ENCODE data around the gene C5AR1.

DNA sequence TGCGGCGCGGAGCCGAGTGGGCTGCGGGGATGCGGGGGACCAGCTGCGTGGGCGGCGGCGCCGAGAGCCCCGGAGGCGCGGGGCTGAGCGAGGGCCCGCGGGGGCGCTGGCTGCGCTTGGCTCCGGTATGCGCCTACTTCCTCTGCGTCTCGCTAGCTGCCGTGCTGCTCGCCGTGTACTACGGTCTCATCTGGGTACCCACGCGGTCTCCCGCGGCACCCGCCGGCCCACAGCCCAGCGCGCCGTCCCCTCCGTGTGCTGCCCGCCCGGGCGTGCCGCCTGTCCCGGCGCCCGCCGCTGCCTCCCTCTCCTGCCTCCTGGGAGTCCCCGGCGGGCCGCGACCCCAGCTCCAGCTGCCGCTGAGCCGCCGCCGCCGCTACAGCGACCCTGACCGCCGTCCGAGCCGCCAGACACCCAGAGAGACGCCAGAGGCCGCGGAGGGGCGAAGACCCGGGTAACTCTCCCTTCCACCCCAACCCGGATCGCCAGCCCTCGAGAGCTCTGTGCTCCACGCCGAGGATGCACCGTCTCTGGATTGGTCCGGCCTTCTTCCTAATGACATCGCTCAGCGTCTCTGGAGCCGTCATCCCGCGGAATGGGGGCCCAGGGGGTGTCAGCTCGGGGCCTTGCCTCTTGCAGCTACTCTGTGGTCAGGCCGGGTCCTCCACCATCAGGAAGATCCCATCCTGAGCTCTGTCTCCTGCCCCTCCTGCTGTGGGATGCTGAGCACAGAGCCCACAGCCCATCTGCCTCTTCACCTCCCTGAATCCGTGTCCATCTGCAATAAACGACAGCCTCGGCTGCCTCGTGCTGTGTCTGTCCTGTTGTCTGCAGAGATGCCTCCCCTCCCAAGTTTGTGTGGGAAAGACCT is 34.5 kb upstream of the C5AR1 start:
- TF ChIP-seq, protein P1, sequence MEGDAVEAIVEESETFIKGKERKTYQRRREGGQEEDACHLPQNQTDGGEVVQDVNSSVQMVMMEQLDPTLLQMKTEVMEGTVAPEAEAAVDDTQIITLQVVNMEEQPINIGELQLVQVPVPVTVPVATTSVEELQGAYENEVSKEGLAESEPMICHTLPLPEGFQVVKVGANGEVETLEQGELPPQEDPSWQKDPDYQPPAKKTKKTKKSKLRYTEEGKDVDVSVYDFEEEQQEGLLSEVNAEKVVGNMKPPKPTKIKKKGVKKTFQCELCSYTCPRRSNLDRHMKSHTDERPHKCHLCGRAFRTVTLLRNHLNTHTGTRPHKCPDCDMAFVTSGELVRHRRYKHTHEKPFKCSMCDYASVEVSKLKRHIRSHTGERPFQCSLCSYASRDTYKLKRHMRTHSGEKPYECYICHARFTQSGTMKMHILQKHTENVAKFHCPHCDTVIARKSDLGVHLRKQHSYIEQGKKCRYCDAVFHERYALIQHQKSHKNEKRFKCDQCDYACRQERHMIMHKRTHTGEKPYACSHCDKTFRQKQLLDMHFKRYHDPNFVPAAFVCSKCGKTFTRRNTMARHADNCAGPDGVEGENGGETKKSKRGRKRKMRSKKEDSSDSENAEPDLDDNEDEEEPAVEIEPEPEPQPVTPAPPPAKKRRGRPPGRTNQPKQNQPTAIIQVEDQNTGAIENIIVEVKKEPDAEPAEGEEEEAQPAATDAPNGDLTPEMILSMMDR (IDR thresholded peaks at IDR 0.05), result no peak
- TF ChIP-seq POLR2A (IDR thresholded peaks at IDR 0.05), result no peak

Measured in testis (tissue), 2 donors.